A172 (cell line): Measurements from ENCODE around the gene MUC13. TPM values are rescaled to one million over a fixed set of nuclear protein-coding genes. Genes with fewer than 3 reads are reported as not detected.

Experiments used
- DNase-seq: peaks from one replicate; pipeline ENCODE4 v3.0.0-alpha.2; 2015; ENCODE audit warnings: low spot score
- total RNA-seq: library from RNA; depleted of rRNA; stranded (reverse); fragments of >200 nt; shearing (Covaris generic); gene quantifications from 2 replicates; pipeline ENCODE4 v1.2.3, GENCODE V29; 2014; rRNA removed

MUC13 gene
- total RNA-seq, 1 experiment from 2014 or later, result not detected

DNA sequence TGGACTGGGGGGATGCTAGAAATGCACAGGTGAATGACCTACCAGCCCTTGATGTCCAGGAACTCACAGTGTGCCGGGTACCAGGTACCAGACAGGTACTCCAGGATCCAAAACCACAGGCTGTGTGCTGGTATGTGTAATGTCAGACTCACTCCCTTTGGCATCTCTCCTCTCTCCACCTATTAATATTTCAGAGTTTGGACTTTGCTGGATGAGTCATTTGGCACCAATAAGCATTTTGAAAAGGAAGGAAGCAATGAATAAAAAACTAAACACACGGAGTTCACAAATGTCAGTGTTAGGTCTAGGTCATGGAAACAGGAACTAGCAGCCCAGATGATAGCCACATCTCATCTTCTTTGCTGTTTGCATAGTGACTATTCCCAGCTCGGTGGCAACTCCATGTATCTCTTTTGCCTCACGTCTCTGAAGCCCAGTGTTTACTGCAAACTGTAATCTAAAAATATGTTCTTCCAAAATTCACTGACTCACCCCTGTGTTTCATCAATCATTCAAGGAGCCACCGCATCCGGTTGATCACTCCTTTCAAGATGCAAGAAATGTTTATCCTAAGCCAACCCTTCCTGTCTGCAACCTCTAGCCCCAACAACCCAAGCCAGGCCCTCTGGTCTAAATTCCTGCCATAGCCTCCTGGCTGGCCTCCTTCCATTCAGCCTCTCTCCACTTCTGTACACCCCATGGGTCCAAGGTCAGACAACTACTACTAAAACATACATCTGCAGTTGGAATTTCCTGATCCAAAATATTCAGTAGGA lies 55.8 kb downstream of the MUC13 start:
- DNase-seq, result peak; percentile 99

DNA sequence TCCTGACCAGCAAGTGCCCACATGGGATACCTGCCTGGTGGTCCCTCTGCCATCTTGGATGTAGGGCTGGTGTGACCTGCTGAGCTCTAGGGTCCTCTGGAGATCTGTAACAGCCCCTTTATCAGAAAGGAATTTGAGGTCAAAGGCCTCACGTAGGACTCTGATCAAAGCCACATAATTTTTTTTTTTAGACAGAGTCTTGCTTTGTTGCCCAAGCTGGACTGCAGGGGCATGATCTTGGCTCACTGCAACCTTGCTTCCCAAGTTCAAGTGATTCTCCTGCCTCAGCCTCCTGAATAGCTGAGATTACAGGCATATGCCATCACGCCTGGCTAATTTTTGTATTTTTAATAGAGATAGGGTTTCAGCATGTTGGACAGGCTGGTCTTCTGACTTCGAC lies 56.9 kb downstream of the MUC13 start:
- no peak for DNase-seq

DNA sequence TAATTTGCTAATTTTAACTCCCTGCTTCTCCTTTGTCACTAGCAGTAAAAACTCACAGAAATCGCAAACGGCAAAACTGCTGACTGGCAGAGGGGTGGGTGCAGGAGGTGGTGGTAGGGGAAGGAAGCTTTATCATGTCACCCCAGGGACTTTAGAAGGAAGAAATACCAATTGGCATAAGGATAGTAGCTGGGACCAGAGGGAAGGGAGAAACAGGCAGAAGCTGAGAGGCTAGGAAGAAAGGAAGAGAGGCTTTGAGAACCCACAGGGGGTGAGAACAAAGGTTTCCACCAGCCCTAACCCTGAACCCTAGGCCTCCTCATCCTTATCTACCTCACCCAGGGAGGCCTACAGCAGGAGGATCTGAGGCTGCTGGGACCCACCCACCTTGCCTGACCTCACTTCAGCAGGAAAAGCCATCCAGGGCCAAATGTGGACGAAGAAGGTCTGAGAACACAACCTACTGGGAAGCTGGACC lies 58.1 kb downstream of the MUC13 start:
- DNase-seq, result no peak

DNA sequence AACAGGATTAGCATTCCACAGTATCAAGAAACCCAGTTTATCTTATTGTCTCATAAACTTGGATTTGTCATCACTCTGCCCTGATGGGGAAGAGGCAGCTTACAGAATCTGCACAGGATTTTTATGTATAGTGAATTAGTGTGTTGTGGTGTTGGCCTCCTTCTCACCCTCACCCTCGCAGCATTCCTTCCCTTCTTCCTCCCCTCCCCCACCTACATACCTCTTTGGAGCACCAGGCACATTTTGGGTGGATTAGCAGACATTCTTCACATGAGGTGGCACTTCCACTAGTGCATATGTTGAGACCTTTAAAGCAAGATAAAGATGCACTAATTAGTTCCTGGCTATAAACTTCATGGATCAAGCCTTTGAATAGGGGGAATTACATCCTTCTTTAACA lies 61.3 kb downstream of the MUC13 start:
- no peak for DNase-seq

DNA sequence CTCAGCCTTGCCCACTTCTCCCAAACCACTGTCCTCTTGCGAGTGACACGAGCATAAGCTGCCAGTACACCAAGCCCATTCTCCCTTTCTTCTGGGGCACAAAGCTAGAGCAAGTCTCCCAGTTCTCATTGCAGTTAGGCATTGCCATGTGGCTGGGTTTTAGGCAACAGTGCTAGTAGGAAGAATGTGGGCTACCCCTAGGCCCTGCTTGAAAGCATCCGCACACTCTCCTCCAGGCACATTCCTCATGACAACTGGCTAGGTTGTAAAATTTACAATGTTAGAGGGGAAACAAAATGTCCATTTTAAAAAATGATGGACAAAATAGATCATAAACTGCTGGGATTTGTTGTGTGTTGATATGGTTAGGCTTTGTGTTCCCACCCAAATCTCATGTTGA lies 67.0 kb downstream of the MUC13 start:
- DNase-seq, result no peak

DNA sequence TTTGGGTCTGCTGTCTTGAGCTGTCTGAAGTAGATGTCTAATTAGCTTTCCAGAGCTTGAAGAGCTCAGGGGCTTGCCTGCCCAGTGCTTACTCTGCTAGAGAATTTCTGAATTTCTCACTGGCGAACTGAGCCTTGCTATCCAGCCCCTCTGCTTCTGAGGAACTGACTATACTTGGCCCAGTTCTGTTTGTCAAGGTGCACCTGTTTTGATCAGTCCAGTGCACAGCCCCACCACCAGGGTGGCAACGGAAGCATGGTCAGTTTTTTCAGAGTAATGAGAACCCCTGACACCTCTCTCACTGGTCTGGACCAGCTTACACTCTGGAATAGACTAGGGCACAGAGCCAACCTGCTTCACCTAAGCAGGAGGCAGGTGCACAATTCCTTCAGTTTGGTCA lies 72.5 kb downstream of the MUC13 start:
- DNase-seq, result no peak

DNA sequence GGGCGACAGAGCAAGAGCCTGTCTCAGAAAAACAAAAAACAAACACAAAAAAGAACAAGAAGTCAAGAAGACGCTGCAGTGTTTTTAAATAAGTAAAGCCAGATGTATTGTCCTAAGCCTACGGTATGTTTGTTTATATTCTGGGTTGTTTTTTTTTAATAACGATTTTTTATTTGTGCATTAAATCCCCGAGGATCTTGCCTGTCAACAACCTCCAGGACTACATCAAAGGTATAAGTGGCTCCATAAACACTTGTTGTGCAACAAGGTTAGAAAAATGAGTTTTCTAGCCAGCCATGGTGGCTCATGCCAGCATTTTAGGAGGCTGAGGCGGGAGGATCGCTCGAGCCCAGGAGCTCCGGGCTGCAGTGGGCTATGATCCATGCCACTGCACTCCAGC lies 73.5 kb downstream of the MUC13 start:
- DNase-seq, result no peak

DNA sequence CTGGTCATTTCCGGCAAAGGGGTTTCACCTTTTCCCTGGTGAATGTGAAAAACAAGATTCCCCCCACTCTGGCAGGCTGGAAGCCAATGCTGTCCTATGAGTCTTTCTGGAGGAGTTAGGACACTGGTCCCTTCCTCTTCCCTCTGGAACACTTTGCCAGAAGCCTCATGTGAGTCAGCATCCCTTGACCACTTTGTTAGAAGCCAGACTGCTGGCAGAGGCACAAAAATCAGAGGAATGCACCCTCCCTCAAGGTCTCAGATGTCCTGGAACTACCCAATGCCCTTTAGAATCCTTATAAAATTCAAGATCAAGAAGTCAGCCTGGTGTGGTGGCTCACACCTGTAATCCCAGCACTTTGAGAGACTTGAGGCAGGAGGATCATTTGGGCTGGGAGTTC lies 74.0 kb downstream of the MUC13 start:
- peak; percentile 99 for DNase-seq

DNA sequence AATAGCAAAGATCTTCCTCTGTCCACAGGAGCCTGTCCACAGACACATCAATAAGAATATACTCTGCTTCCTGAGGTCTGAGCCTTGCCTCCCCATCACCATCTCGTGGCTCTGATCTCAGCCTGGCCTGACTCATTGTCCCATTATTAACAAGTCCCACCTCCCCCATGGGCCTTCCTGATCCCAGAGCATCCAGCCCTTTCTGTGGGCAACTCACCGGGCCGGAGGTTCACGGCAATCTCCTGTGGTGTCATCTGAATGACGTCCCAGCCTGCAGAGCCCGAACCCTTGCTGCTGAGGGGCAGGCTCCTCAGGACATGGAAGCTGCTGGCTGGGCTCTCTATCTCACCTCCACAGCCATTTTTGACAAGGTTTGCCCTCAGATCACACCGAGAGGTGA lies 75.5 kb downstream of the MUC13 start:
- peak; percentile 89 for DNase-seq

DNA sequence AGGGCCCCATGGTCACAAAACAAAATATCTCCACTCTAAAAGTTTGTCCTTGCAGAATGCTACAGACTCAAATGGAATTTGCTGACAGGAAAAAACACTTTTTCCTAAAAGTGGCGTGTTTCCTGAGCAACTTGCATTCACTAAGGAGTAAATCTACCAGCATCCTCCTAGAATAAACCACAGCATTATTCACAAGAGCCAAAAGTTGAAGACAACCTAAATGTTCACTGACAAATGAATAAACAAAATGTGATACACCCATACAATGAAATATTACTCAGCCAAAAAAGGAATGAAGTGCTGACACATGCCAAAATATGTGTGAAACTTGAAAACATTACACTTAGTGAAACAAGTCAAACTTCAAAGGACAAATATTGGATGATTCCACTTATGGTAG lies 76.3 kb downstream of the MUC13 start:
- peak; percentile 36 for DNase-seq

DNA sequence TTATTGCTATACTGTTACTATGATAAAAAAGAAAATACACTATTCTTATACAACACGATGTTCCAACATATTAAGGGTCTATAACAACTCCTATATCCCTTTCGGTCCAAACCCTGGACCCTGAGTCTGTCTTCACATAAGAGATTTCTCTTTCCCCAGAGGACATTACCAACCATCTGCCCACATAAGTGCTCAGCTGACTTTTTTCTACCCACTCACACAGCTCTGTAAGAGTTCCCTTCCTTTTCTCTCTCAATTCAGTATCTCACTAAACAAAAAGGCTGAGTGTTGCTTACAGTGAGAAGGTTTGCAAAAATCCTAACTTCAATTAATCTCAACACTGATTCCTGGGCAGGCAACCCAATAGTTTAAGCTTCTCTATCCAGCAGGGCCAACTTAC lies 77.9 kb downstream of the MUC13 start:
- no peak for DNase-seq

Other genes starting within 250 kb of the MUC13 start
- gene UMPS, start 204.3 kb downstream of the MUC13 start, total RNA-seq, result 55.5 and 84.5 TPM in 2 replicates
- gene ITGB5, start 47.4 kb downstream of the MUC13 start, total RNA-seq, result 118 and 146 TPM in 2 replicates
- gene HEG1, start 121.2 kb upstream of the MUC13 start, total RNA-seq, result 47.2 and 71.4 TPM in 2 replicates